ENCODE results near the gene TRPT1.

- no peak for TF ChIP-seq EZH2phosphoT487 (IDR thresholded peaks at IDR 0.05; ENCODE audit: insufficient read depth, low read depth)
- TF ChIP-seq EZH2 (IDR thresholded peaks at IDR 0.05; ENCODE audit: insufficient read depth, poor library complexity, severe bottlenecking) = no peak
These were observed 5.7 kb downstream of the TRPT1 start for GRCh38 chr11:64220271-64220670.

Data from GM23248 (cell line).